GM18505 (cell line): ENCODE measurements around the gene OSBPL9.

Source experiments
- ATAC-seq: cut with Tn5 transposase; IDR thresholded peaks from one replicate; pipeline ENCODE4 v1.9.1; 2021; ENCODE audit not compliant: unreplicated experiment
- POLR2A ChIP-seq: IDR thresholded peaks from 4 replicates; pipeline ENCODE4 v1.6.1; 2011; ENCODE audit warnings: borderline replicate concordance; ENCODE audit not compliant: insufficient read depth, insufficient read length; ENCODE audit errors: extremely low read depth

OSBPL9 gene

GRCh38 chr1:51837243-51837642, 220.4 kb downstream of the OSBPL9 start:
- ATAC-seq, result no peak
- no peak for TF ChIP-seq POLR2A
